Upper lobe of right lung (tissue), 1 donor: ENCODE data around the gene GDPD2. TPM values are rescaled to one million over a fixed set of nuclear protein-coding genes. Genes with fewer than 3 reads are reported as not detected.
A peak's percentile ranks its signal among the peaks of the same experiment; 100 is the strongest.
"Not testable (repeated sequence)": the region's sequence is repeated elsewhere in the genome, so short reads cannot be mapped to it uniquely, and the experiment has no call there.

Source experiments
- ATAC-seq: fragments of 200-7000 bp; cut with Tn5 transposase; one replicate; pipeline ENCODE4 v1.9.1; 2020; ENCODE audit warnings: mild to moderate bottlenecking, moderate library complexity
- DNase-seq: peaks from one replicate; pipeline ENCODE4 v3.0.0-alpha.2; 2020
- H3K27ac ChIP-seq: fragments of 200-600 bp; one replicate; pipeline ENCODE4 v1.8.0; 2022
- H3K27me3 ChIP-seq: fragments of 200-600 bp; one replicate; pipeline ENCODE4 v1.8.0; 2022; ENCODE audit warnings: mild to moderate bottlenecking
- H3K36me3 ChIP-seq: fragments of 200-600 bp; one replicate; pipeline ENCODE4 v1.8.0; 2022
- H3K4me1 ChIP-seq: fragments of 200-600 bp; one replicate; pipeline ENCODE4 v1.8.0; 2022
- H3K4me3 ChIP-seq: fragments of 200-600 bp; one replicate; pipeline ENCODE4 v1.8.0; 2022; ENCODE audit warnings: mild to moderate bottlenecking
- H3K9me3 ChIP-seq: fragments of 200-600 bp; one replicate; pipeline ENCODE4 v1.8.0; 2022
- intact Hi-C: fragments of 100-400 bp; cut with DNase I; formaldehyde crosslinking; loops from one replicate; pipeline ENCODE4 v1.11.0; 2022
- long read RNA-seq: library from polyadenylated mRNA; unstranded; transcript quantifications from one replicate; pipeline ENCODE4 v2.0.0, GENCODE V29; 2021
- total RNA-seq: library from RNA; stranded (reverse); fragmentation: NEBNext Ultra II Directional; extraction: Animal tissue kit (Norgen Biotek cat#: 25700); gene quantifications from one replicate; pipeline ENCODE4 v1.2.1, GENCODE V29; 2021
- TF ChIP-seq, protein P1 (sequence below): fragments of 200-600 bp; IDR thresholded peaks from one replicate; pipeline ENCODE4 v1.8.0; 2022; ENCODE audit warnings: antibody characterized with exemption
- donor health status: DM: no; HTN: yes; CAD: no; lungs with severe emphysema.

GDPD2 gene, protein sequence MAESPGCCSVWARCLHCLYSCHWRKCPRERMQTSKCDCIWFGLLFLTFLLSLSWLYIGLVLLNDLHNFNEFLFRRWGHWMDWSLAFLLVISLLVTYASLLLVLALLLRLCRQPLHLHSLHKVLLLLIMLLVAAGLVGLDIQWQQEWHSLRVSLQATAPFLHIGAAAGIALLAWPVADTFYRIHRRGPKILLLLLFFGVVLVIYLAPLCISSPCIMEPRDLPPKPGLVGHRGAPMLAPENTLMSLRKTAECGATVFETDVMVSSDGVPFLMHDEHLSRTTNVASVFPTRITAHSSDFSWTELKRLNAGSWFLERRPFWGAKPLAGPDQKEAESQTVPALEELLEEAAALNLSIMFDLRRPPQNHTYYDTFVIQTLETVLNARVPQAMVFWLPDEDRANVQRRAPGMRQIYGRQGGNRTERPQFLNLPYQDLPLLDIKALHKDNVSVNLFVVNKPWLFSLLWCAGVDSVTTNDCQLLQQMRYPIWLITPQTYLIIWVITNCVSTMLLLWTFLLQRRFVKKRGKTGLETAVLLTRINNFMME
- not detected for total RNA-seq
- long read RNA-seq: 0 reads

- H3K9me3 ChIP-seq: no peaks in the 10 kb centered on the region
- intact Hi-C loops: no loop called here
- no peak for DNase-seq
- no peak within 1 kb of the TSS for H3K27ac ChIP-seq
- TF ChIP-seq, protein P1, sequence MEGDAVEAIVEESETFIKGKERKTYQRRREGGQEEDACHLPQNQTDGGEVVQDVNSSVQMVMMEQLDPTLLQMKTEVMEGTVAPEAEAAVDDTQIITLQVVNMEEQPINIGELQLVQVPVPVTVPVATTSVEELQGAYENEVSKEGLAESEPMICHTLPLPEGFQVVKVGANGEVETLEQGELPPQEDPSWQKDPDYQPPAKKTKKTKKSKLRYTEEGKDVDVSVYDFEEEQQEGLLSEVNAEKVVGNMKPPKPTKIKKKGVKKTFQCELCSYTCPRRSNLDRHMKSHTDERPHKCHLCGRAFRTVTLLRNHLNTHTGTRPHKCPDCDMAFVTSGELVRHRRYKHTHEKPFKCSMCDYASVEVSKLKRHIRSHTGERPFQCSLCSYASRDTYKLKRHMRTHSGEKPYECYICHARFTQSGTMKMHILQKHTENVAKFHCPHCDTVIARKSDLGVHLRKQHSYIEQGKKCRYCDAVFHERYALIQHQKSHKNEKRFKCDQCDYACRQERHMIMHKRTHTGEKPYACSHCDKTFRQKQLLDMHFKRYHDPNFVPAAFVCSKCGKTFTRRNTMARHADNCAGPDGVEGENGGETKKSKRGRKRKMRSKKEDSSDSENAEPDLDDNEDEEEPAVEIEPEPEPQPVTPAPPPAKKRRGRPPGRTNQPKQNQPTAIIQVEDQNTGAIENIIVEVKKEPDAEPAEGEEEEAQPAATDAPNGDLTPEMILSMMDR: no peak
- H3K4me1 ChIP-seq: no peaks in the 10 kb centered on the region
- no peak within 1 kb of the TSS for H3K4me3 ChIP-seq
- ATAC-seq: peak; percentile 36
- no peaks in the 10 kb centered on the region for H3K36me3 ChIP-seq
- no peaks in the 10 kb centered on the region for H3K27me3 ChIP-seq
These were observed at the start of gene GDPD2 for GRCh38 chrX:70422851-70423341. Gene GDPD2 (plus strand): TSS chrX:70423314. CDS start chrX:70424985, 1,671 bp downstream.

- Histone ChIP-seq H3K27me3 (no peaks in the 10 kb centered on the region), H3K27ac (no peak overlapping the region), H3K9me3 (no peaks in the 10 kb centered on the region), H3K36me3 (no peaks in the 10 kb centered on the region), H3K4me3 (no peak overlapping the region), H3K4me1 (no peaks in the 10 kb centered on the region)
- ATAC-seq: no peak
- TF ChIP-seq, protein P1: no peak
- intact Hi-C loops: no loop called here
- DNase-seq: no peak
These were observed 36.9 kb upstream of the GDPD2 start for GRCh38 chrX:70386235-70386634.

DNA sequence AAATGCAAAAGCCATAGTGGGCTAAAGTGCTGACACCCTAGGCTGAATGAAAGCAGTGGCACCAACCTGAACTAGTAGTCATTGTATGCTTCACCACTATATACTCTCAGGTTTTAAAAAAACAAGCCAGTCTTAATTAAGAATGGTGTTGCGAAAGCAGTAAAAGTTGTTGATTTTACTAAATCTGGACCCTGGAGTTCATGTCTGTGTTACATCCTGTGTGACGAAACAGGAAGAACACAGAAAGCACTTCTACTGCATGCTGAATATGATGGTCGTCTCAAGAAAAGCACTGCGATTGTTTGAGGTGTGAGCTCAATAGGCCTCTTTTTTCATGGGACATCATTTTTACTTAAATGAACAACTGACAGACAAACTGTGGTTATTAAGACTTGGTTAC, 24.2 kb upstream of the GDPD2 start:
- Histone ChIP-seq H3K4me1 (no peaks in the 10 kb centered on the region), H3K4me3 (no peak overlapping the region), H3K36me3 (no peaks in the 10 kb centered on the region), H3K27me3 (no peaks in the 10 kb centered on the region), H3K27ac (no peak overlapping the region), H3K9me3 (no peaks in the 10 kb centered on the region)
- no peak for ATAC-seq
- TF ChIP-seq, protein P1: no peak
- intact Hi-C loops: no loop called here
- no peak for DNase-seq

DNA sequence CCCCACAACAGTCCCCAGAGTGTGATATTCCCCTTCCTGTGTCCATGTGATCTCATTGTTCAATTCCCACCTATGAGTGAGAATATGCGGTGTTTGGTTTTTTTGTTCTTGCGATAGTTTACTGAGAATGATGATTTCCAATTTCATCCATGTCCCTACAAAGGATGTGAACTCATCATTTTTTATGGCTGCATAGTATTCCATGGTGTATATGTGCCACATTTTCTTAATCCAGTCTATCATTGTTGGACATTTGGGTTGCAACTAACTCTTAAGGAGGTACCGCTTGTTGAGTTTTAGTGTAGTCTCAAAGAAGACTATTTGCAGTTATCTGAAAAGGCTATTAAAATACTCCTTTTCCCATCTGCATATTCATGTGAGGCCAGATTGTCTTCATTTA, 22.9 kb upstream of the GDPD2 start:
- H3K9me3 ChIP-seq, intact Hi-C loops, H3K4me3 ChIP-seq, DNase-seq, ATAC-seq, H3K36me3 ChIP-seq, H3K4me1 ChIP-seq, H3K27ac ChIP-seq, H3K27me3 ChIP-seq: not testable (repeated sequence)

DNA sequence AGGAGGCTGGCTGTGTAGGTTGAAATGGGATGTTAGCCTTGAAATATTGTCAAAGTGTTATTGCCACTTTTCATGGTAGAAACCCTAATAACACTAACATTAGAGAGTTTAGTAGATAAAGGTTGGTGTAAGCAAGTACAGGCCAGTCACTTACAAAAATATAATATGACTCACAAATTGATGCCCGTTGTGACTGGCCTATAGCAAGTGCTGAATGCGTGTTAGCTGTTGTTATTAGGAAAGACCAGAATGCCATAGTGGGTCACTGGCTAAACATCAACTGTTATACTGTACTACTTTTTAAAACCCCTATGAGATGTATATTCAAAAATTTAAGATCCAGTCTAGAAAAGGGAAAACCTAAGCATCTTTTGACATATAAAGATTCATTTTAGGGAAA, 20.4 kb upstream of the GDPD2 start:
- Histone ChIP-seq H3K4me3 (no peak overlapping the region), H3K27me3 (no peaks in the 10 kb centered on the region), H3K9me3 (no peaks in the 10 kb centered on the region), H3K4me1 (no peaks in the 10 kb centered on the region), H3K36me3 (no peaks in the 10 kb centered on the region), H3K27ac (no peak overlapping the region)
- ATAC-seq: no peak
- DNase-seq: no peak
- intact Hi-C loops: no loop called here
- TF ChIP-seq, protein P1: no peak

DNA sequence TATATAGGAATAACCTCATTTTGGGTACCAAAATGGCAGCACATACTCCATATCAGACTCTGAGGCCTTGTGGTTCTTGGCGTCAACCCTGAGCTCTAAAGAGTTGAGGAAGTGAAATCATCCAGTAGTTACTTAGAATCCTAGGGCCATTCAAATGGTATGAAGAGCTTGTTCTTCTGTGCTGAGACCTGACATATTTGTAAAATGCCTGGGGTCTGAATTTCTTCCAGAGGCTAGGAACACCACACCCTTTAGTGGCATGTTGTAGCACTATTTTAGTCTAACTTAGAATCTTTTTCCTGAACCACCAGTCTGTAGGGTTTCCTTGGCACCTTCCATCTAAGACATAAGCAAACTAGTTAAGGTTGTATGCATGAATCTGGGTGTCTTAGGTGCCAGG, 18.1 kb upstream of the GDPD2 start:
- no peak for ATAC-seq
- no peak overlapping the region for H3K27ac ChIP-seq
- intact Hi-C loops: no loop called here
- no peak overlapping the region for H3K4me3 ChIP-seq
- H3K36me3 ChIP-seq: no peaks in the 10 kb centered on the region
- H3K27me3 ChIP-seq: no peaks in the 10 kb centered on the region
- DNase-seq: no peak
- TF ChIP-seq, protein P1: no peak
- H3K9me3 ChIP-seq: no peaks in the 10 kb centered on the region
- no peaks in the 10 kb centered on the region for H3K4me1 ChIP-seq
